Urothelium cell line (cell line): ENCODE measurements around the gene SPP1.
A peak's percentile ranks its signal among the peaks of the same experiment; 100 is the strongest.
"Not testable (repeated sequence)": the region's sequence is repeated elsewhere in the genome, so short reads cannot be mapped to it uniquely, and the experiment has no call there.

ENCODE experiments used
- DNase-seq: peaks from one replicate; pipeline ENCODE4 v3.0.0; 2011; ENCODE audit warnings: low spot score, mixed read lengths
- FAIRE-seq: peaks from 2 replicates; lab custom pipeline; 2011; peaks lifted over from hg19 to GRCh38; lab: Jason Lieb, UNC

Gene SPP1

GRCh38 chr4:87975466-87975865 lies at the start of gene SPP1:
SPP1 (plus strand) TSS chr4:87975714; CDS start chr4:87976896, 1,182 bp downstream.
- FAIRE-seq = no peak
- peak; percentile 60 for DNase-seq

DNA sequence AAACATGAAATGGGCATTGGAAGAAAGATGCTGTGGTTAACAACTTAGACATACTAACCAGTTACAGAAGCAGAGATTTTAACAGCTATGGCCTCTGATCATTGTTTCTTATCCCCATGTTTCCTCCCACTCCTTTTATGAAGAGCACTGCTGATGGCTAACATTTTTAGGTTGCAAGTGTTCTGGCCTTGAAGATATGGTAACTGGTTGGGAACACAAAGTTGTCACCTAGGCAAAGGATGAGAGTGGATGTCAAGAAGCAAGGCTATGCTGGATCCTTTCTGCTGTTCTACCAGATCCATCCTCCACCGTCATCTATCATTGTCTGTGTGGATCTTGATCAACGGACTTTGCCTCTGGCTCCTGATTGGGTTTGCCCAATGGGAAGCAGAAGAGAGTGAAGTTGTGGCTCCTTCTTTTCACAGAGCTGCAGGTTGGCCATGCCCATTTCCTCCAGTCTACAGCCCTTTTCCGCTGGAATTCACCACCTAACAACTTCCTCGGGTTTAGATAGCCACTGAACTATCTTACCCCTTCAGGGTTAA lies 48.9 kb upstream of the SPP1 start:
- DNase-seq (no peak), FAIRE-seq (no peak)

GRCh38 chr4:87930629-87931028 lies 44.9 kb upstream of the SPP1 start:
- no peak for FAIRE-seq
- DNase-seq = no peak

GRCh38 chr4:87931932-87932331 lies 43.6 kb upstream of the SPP1 start:
- DNase-seq = no peak
- FAIRE-seq = no peak

DNA sequence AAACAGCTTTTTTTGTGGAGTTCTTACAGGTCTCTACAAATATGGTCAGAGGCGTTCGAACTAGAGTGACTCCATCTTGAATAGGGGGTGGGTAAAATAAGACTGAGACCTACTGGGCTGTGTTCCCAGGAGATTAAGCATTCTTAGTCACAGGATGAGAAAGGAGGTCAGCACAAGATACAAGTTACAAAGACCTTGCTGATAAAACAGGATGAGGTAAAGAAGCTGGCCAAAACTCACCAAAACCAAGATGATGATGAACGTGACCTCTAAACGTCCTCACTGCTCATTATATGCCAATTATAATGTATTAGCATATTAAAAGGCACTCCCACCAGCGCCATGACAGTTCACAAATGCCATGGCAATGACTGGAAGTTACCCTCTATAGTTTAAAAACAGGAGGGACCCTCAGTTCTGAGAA lies 42.8 kb upstream of the SPP1 start:
- no peak for FAIRE-seq
- DNase-seq = no peak

DNA sequence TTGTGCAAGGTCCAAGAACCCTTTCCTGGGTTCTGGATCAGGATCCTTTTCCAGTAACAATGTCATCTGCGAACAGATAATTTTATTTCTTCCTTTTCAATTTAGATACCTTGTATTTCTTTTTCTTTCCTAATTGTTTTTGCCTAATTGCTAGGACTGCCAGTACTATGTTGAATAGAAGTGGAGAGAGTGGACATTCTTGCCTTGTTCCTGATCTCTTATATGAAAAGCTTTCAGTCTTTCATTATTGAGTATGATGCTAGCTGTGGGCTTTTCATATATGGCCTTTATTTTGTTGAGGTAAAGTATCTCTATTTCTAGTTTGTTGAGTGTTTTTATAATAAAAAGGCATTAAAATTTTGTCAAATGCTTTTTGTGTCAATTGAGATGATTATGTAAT lies 42.2 kb upstream of the SPP1 start:
- DNase-seq (no peak), FAIRE-seq (no peak)

DNA sequence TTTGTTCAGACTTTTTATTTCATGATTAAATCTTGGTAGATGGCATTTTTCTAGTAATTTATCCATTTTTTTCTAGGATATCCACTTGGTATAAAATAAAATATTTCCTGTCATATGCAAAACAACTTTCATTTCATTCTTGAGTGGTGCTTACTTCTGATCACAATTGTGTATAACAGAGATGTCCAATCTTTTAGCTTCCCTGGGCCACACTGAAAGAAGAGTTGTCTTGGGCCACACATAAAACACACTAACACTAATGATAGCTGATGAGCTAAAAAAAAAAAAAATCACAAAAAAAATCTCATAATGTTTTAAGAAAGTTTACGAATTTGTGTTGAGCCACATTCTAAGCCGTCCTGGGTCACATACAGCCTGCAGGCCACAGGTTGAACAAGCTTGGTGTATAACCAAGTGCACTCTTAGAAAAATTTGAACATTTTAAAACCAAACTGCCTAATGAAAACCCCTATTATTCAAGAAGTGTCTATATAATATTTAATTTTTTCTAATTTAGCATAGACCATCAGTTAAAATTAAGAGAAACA lies 41.3 kb upstream of the SPP1 start:
- FAIRE-seq = no peak
- DNase-seq = no peak

DNA sequence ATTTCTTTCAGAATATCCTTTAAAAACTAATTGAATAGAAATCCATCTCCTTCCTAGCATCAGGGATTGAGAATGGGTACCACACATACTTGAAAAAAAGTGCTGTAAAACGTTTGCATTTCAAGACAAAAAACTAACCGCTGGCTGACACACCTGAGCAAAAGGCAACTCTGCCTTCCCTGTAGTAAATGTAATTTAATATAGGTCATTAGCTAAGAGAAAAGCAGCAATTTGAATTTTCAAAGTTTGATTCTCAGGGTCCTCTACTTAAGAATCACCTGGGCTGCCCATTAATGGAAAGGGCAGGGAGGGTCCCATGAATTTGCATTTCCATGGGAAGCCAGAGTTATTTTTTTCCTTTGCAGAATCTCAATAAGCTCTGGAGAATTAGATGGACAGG lies 40.5 kb upstream of the SPP1 start:
- DNase-seq (no peak), FAIRE-seq (no peak)

GRCh38 chr4:87935954-87936353 lies 39.6 kb upstream of the SPP1 start:
- FAIRE-seq, DNase-seq: not testable (repeated sequence)

GRCh38 chr4:87937523-87937922 lies 38.0 kb upstream of the SPP1 start:
- FAIRE-seq (no peak), DNase-seq (no peak)

DNA sequence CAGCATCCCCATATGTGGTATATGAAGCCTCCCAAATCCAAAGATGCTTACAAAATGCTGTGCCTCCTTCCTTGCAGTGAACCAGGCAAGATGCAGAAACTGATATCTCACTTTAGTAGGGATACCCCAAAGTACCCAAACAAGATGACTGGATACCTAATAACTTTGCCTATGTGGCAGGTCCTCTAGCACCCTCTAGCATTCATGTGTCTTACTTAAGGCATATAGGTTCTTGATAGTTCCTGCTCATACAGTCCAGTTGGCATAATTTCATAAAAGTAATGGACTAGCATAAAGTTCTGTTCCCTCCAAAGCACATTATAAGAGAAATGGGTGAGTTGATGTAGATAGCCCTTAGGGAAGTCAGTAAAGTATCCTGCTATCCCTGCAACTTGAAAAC lies 36.8 kb upstream of the SPP1 start:
- FAIRE-seq (no peak), DNase-seq (no peak)

- no peak for FAIRE-seq
- no peak for DNase-seq
These were observed 35.4 kb upstream of the SPP1 start for GRCh38 chr4:87939978-87940690.

DNA sequence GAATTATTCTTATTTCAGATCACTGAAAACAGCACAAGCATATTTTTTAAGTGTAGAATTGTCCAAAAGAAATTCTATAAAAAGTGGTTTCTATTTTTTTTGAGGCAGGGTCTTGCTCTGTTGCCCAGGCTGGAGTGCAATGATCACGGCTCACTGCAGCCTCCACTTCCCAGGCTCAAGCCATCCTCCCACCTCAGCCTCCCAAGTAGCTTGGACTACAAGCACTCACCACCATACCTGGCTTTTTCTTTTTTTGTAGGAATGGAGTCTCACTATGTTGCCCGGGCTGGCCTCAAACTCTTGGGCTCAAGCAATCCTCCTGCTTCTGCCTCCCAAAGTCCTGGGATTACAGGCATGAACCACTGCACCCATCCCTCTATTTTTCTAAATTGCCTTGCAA lies 34.7 kb upstream of the SPP1 start:
- FAIRE-seq, DNase-seq: not testable (repeated sequence)

GRCh38 chr4:87941537-87942392 lies 33.7 kb upstream of the SPP1 start:
- no peak for DNase-seq
- no peak for FAIRE-seq

DNA sequence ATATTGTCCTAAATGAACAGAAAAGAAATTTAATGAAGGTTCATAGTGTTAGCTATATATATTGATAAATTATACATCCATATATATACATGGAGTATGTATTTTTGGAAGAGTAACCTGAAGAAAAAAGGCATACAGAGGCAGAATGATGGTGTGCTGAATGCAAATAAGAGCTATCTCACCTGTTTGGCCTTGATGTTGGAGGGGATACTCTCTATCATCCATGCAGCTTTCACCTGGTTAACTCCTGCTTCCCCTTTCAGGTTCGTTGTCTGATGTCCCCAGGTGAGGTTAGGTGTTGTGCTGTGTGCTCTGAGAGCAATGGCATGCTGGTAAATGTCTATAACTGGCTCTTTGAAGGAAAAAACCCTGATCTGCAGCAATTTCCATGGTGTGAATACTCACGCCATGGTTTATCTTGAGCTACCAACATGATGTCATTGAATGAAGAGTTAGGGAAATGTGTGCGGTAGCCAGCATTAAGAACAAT lies 31.8 kb upstream of the SPP1 start:
- DNase-seq (no peak), FAIRE-seq (no peak)

GRCh38 chr4:87944967-87945366 lies 30.5 kb upstream of the SPP1 start:
- FAIRE-seq = no peak

GRCh38 chr4:87946766-87947165 lies 28.7 kb upstream of the SPP1 start:
- FAIRE-seq (no peak), DNase-seq (no peak)

More at GRCh38 chr4:87944967-87945366, 30.5 kb upstream of the SPP1 start:
- DNase-seq = no peak

- DNase-seq (no peak), FAIRE-seq (no peak)
These were observed 27.9 kb upstream of the SPP1 start for GRCh38 chr4:87947381-87948160.

GRCh38 chr4:87949961-87950360 lies 25.6 kb upstream of the SPP1 start:
- DNase-seq (peak; percentile 14), FAIRE-seq (no peak)

- DNase-seq (no peak), FAIRE-seq (no peak)
These were observed 25.0 kb upstream of the SPP1 start for GRCh38 chr4:87950493-87950892.
